Panc1 (cell line): ENCODE measurements around the gene ARID4B. TPM values are rescaled to one million over a fixed set of nuclear protein-coding genes. Genes with fewer than 3 reads are reported as not detected.

Experiments
- ATAC-seq: fragments of 200-7000 bp; cut with Tn5 transposase; 2 replicates; pipeline ENCODE4 v1.9.1; 2020; ENCODE audit warnings: mild to moderate bottlenecking, moderate library complexity
- BruUV-seq: library from RNA; stranded (reverse); fragments of 400-500 nt; replicated peaks from 2 replicates; lab custom pipeline; 2021; lab: Mats Ljungman, UMichigan
- CTCF ChIA-PET: fragments of 300-600 bp; sonication (Branson Sonifier 250); formaldehyde crosslinking; loops from one replicate; lab custom pipeline; 2022; ENCODE audit warnings: antibody characterized with exemption; lab: Charles Lee
- POLR2A ChIA-PET: fragments of 300-600 bp; sonication (Branson Sonifier 250); formaldehyde crosslinking; loops from one replicate; lab custom pipeline; 2022; ENCODE audit warnings: antibody characterized with exemption; lab: Charles Lee
- DNase-seq: peaks from one replicate; pipeline ENCODE4 v3.0.0-alpha.2; 2010; ENCODE audit warnings: low read depth, low spot score
- H3K27ac ChIP-seq: 2 replicates; pipeline ENCODE4 v1.5.1; 2011; ENCODE audit warnings: mild to moderate bottlenecking, low read length, inconsistent platforms
- H3K27me3 ChIP-seq: fragments of 200-500 bp; sonication (Bioruptor generic); 2 replicates; pipeline ENCODE4 v1.6.0; 2014; ENCODE audit warnings: low read length, inconsistent platforms; ENCODE audit not compliant: control insufficient read depth, insufficient read depth
- H3K36me3 ChIP-seq: fragments of 200-500 bp; sonication (Bioruptor generic); 2 replicates; pipeline ENCODE4 v1.5.1; 2014; ENCODE audit warnings: inconsistent platforms, mild to moderate bottlenecking, low read length, moderate library complexity; ENCODE audit not compliant: control insufficient read depth, insufficient read depth
- H3K4me1 ChIP-seq: 2 replicates; pipeline ENCODE4 v1.5.1; 2011; ENCODE audit warnings: inconsistent platforms, mild to moderate bottlenecking, low read length, moderate library complexity; ENCODE audit not compliant: control insufficient read depth, insufficient read depth
- H3K4me3 ChIP-seq, 2 experiments: 2 replicates each; pipeline ENCODE4 v1.5.1; 2011 to 2012; ENCODE audit warnings: low read depth in 2 of 2, low read length in 2 of 2, mild to moderate bottlenecking in 2 of 2, inconsistent platforms in 1 of 2, moderate library complexity in 1 of 2
- H3K9me3 ChIP-seq: fragments of 200-500 bp; sonication (Bioruptor generic); 2 replicates; pipeline ENCODE4 v1.5.1; 2014; ENCODE audit warnings: low read depth, mild to moderate bottlenecking, inconsistent platforms, low read length, moderate library complexity; ENCODE audit not compliant: control insufficient read depth, insufficient read depth
- CTCF ChIP-seq: fragments of 450-650 bp; IDR thresholded peaks from 2 replicates; pipeline ENCODE4 v1.5.1; 2017; ENCODE audit warnings: mild to moderate bottlenecking
- POLR2AphosphoS5 ChIP-seq: IDR thresholded peaks from 2 replicates; pipeline ENCODE4 v1.6.1; 2012; ENCODE audit warnings: mild to moderate bottlenecking, low read depth, low read length, moderate library complexity
- SIN3A ChIP-seq: IDR thresholded peaks from 2 replicates; pipeline ENCODE4 v1.6.1; 2012; ENCODE audit warnings: low read depth, mild to moderate bottlenecking, low read length, moderate library complexity, borderline replicate concordance; ENCODE audit not compliant: insufficient read depth
- TCF7L2 ChIP-seq: IDR thresholded peaks from 2 replicates; pipeline ENCODE4 v1.6.1; 2011; ENCODE audit warnings: mild to moderate bottlenecking, low read depth, low read length, inconsistent platforms
- in situ Hi-C: cut with HindIII; loops from 2 replicates; pipeline ENCODE4 v1.10.0; 2016; ENCODE audit warnings: low sequenced_read_pairs, low pct_unique_long_range_greater_than_20kb
- intact Hi-C: fragments of 100-400 bp; cut with micrococcal nuclease; formaldehyde crosslinking; loops from one replicate; pipeline ENCODE4 v1.10.0; 2022; ENCODE audit not compliant: unreplicated experiment
- total RNA-seq: library from RNA; stranded (reverse); gene quantifications from one replicate; pipeline ENCODE4 v1.2.1, GENCODE V29; 2021; ENCODE audit not compliant: unreplicated experiment
- TF ChIP-seq, protein P1 (sequence below), 2 experiments: IDR thresholded peaks; 2 replicates each; pipeline ENCODE4 v1.6.1; 2011 to 2012; ENCODE audit warnings: low read depth in 2 of 2, control low read depth in 1 of 2, low read length in 1 of 2, mild to moderate bottlenecking in 1 of 2, moderate library complexity in 1 of 2; ENCODE audit not compliant: insufficient read depth in 1 of 2

Gene ARID4B
- total RNA-seq, 1 experiment from 2014 or later: 37.5 TPM

DNA sequence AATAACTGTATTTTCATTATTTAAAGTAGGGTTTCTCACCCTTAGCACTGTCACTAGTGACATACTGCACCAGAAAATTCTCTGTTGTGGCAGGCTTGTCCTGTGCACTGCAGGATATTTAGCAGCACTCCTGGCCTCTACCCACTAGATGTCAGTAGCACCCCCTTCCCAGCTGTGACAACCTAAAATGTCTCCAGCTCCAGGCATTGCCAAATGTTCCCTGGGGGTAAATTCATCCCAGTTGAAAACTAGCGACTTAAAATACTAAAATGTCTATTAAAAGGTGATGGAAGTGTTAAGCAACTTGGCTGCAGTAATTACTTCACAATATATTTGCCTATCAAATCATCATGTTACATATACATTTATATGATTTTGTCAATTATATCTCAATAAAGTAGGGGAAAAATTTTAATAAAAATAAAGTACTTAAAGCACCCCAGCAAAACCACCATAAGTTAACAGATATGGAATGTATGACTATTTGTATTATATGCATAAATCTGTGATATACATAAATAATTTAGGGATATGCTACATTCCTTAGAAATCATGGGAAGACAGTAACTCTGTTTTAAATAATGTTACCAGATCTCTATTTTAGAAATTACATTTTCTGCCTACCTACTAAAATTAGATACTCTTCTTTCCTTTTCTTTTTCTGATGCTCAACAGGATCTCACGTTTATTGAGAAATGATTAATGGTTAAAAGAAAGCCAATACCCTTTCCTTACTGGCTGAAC lies 74.6 kb downstream of the ARID4B start:
- in situ Hi-C loops: no loop called here
- ATAC-seq: peak; percentile 99
- ChIA-PET CTCF (interaction anchor here (0.6 kb wide), 1 partner anchor 215 kb away, joined by 7 read pairs; no protein-coding TSS in a partner anchor), POLR2A (no interaction called here)
- H3K4me1 ChIP-seq: peaks cover 3% of the 10 kb centered on the region; the same call in 1 of the 2 replicates
- TSS peak; percentile 8 for BruUV-seq
- DNase-seq: peak; percentile 69
- intact Hi-C loops: loop anchor here (1.0 to 5.0 kb wide), 2 partner anchors 74 to 164 kb away; partner anchors contain the start of genes ARID4B and GGPS1
- TF ChIP-seq CTCF: peak; percentile 96
- no peak for TF ChIP-seq SIN3A
- no peak overlapping the region for H3K27ac ChIP-seq
- H3K27me3 ChIP-seq: no peaks in the 10 kb centered on the region
- H3K36me3 ChIP-seq: peaks cover 7% of the 10 kb centered on the region; the same call in 1 of the 2 replicates
- no peaks in the 10 kb centered on the region for H3K9me3 ChIP-seq
- H3K4me3 ChIP-seq: no peak overlapping the region

DNA sequence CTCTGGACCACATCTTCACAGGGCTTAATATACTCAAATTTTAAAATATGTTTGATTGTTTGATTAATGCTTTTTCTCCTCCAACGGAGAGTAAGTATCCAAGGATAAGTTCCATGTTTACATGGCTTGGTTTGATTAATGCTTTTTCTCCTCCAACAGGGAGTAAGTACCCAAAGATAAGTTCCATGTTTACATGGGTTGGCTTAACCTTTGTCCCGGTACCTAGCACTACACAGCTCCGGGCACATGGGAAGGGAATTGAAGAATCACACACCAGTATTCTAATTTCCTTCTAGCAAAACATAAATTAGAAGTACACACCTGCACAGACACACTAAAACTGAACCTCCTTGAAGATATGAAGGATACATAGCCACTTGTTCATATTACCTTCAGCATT lies 77.5 kb downstream of the ARID4B start:
- Histone ChIP-seq H3K27me3 (no peaks in the 10 kb centered on the region), H3K27ac (no peak overlapping the region), H3K36me3 (peaks cover 23% of the 10 kb centered on the region), H3K9me3 (no peaks in the 10 kb centered on the region), H3K4me1 (peaks cover 12% of the 10 kb centered on the region), H3K4me3 (no peak overlapping the region)
- no peak for TF ChIP-seq SIN3A
- no peak for TF ChIP-seq TCF7L2
- no peak for TF ChIP-seq POLR2AphosphoS5
- no peak for TF ChIP-seq CTCF
- TF ChIP-seq, protein P1, sequence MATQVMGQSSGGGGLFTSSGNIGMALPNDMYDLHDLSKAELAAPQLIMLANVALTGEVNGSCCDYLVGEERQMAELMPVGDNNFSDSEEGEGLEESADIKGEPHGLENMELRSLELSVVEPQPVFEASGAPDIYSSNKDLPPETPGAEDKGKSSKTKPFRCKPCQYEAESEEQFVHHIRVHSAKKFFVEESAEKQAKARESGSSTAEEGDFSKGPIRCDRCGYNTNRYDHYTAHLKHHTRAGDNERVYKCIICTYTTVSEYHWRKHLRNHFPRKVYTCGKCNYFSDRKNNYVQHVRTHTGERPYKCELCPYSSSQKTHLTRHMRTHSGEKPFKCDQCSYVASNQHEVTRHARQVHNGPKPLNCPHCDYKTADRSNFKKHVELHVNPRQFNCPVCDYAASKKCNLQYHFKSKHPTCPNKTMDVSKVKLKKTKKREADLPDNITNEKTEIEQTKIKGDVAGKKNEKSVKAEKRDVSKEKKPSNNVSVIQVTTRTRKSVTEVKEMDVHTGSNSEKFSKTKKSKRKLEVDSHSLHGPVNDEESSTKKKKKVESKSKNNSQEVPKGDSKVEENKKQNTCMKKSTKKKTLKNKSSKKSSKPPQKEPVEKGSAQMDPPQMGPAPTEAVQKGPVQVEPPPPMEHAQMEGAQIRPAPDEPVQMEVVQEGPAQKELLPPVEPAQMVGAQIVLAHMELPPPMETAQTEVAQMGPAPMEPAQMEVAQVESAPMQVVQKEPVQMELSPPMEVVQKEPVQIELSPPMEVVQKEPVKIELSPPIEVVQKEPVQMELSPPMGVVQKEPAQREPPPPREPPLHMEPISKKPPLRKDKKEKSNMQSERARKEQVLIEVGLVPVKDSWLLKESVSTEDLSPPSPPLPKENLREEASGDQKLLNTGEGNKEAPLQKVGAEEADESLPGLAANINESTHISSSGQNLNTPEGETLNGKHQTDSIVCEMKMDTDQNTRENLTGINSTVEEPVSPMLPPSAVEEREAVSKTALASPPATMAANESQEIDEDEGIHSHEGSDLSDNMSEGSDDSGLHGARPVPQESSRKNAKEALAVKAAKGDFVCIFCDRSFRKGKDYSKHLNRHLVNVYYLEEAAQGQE (IDR thresholded peaks at IDR 0.05; ENCODE audit: insufficient read depth in 1 of 2, low read depth in 2 of 2, low read length in 1 of 2): no peak
- ChIA-PET POLR2A (no interaction called here), CTCF (no interaction called here)
- intact Hi-C loops: loop anchor here (5.0 kb wide), 1 partner anchor 77 kb away; the partner anchor contains the start of genes ARID4B and GGPS1
- BruUV-seq: TSS peak; percentile 13
- in situ Hi-C loops: no loop called here
- no peak for ATAC-seq
- no peak for DNase-seq
